Stimulated activated naive B cell treated with anti-CD40 and anti-IgM and Interleukin-4, amounts not matched to agents 10 μg/mL and 1 μg/mL and 100 μg/mL, for 72 hours (primary cell): ENCODE results near the gene DEPDC5.

Experiments used
- ATAC-seq, 2 donors: fragments of 150-1000 bp; cut with Tn5 transposase; replicated peaks; 2 replicates each; pipeline ENCODE4 v1.10.0; 2021; ENCODE audit warnings: moderate library complexity in 1 of 2
- DNase-seq: peaks from one replicate; pipeline ENCODE4 v3.0.0; 2021
- H3K27ac Mint-ChIP-seq: one replicate; pipeline ENCODE4 v1.8.0; 2022; ENCODE audit warnings: mild to moderate bottlenecking, mixed read lengths
- H3K27me3 Mint-ChIP-seq, 2 donors: one replicate each; pipeline ENCODE4 v1.8.0; 2022; ENCODE audit warnings: mixed read lengths in 2 of 2
- H3K36me3 Mint-ChIP-seq, 2 donors: one replicate each; pipeline ENCODE4 v1.8.0; 2022; ENCODE audit warnings: mixed read lengths in 2 of 2, mild to moderate bottlenecking in 1 of 2
- H3K4me1 Mint-ChIP-seq, 2 donors: one replicate each; pipeline ENCODE4 v1.8.0; 2022; ENCODE audit warnings: mixed read lengths in 2 of 2, mild to moderate bottlenecking in 1 of 2
- H3K4me3 Mint-ChIP-seq, 2 donors: one replicate each; pipeline ENCODE4 v1.8.0; 2022; ENCODE audit warnings: mild to moderate bottlenecking in 2 of 2, mixed read lengths in 2 of 2, moderate library complexity in 1 of 2
- H3K9me3 Mint-ChIP-seq, 2 donors: one replicate each; pipeline ENCODE4 v1.8.0; 2022; ENCODE audit warnings: mixed read lengths in 2 of 2, mild to moderate bottlenecking in 1 of 2

Gene DEPDC5

GRCh38 chr22:31911565-31912406, 158.0 kb downstream of the DEPDC5 start:
- H3K36me3 Mint-ChIP-seq: peaks cover 14 to 23% of the 10 kb centered on the region in 2 donors
- H3K9me3 Mint-ChIP-seq: no peaks in the 10 kb centered on the region
- peaks cover 4 to 5% of the 10 kb centered on the region in 2 donors for H3K4me1 Mint-ChIP-seq
- DNase-seq (no peak), ATAC-seq (no peak)
- no peak overlapping the region for H3K27ac Mint-ChIP-seq
- no peak overlapping the region for H3K4me3 Mint-ChIP-seq
- no peaks in the 10 kb centered on the region for H3K27me3 Mint-ChIP-seq

GRCh38 chr22:31912407-31912743, 158.6 kb downstream of the DEPDC5 start:
- no peak overlapping the region for H3K27ac Mint-ChIP-seq

GRCh38 chr22:31915586-31915985, 161.8 kb downstream of the DEPDC5 start:
- DNase-seq (no peak), ATAC-seq (no peak)
- H3K27me3 Mint-ChIP-seq: no peaks in the 10 kb centered on the region
- no peak overlapping the region for H3K4me3 Mint-ChIP-seq
- no peak overlapping the region for H3K27ac Mint-ChIP-seq
- H3K36me3 Mint-ChIP-seq: peaks cover 2 to 3% of the 10 kb centered on the region in 2 donors
- H3K9me3 Mint-ChIP-seq: no peaks in the 10 kb centered on the region
- H3K4me1 Mint-ChIP-seq: peaks cover 15 to 21% of the 10 kb centered on the region in 2 donors

More at GRCh38 chr22:31912407-31912743, 158.6 kb downstream of the DEPDC5 start:
- H3K4me3 Mint-ChIP-seq: no peak overlapping the region
- H3K36me3 Mint-ChIP-seq: peaks cover 13 to 20% of the 10 kb centered on the region in 2 donors
- DNase-seq (no peak), ATAC-seq (no peak)
- H3K27me3 Mint-ChIP-seq: no peaks in the 10 kb centered on the region
- H3K4me1 Mint-ChIP-seq: peaks cover 10 to 11% of the 10 kb centered on the region in 2 donors
- no peaks in the 10 kb centered on the region for H3K9me3 Mint-ChIP-seq

GRCh38 chr22:31917227-31917921, 163.6 kb downstream of the DEPDC5 start:
- H3K9me3 Mint-ChIP-seq: no peaks in the 10 kb centered on the region
- H3K36me3 Mint-ChIP-seq: peaks cover 2 to 3% of the 10 kb centered on the region in 2 donors
- peaks cover 16 to 22% of the 10 kb centered on the region in 2 donors for H3K4me1 Mint-ChIP-seq
- ATAC-seq: peak; percentile 88 to 90
- H3K27me3 Mint-ChIP-seq: no peaks in the 10 kb centered on the region
- H3K27ac Mint-ChIP-seq: peak overlapping the region; percentile 76
- DNase-seq: peak; percentile 27
- peak overlapping the region in 1 of 2 donors; percentile 19 for H3K4me3 Mint-ChIP-seq

GRCh38 chr22:31919730-31920129, 165.9 kb downstream of the DEPDC5 start:
- no peak overlapping the region for H3K27ac Mint-ChIP-seq
- H3K4me3 Mint-ChIP-seq: no peak overlapping the region
- DNase-seq (no peak), ATAC-seq (no peak)
- peaks cover 28 to 40% of the 10 kb centered on the region in 2 donors for H3K4me1 Mint-ChIP-seq
- peaks cover 0 to 5% of the 10 kb centered on the region in 2 donors for H3K27me3 Mint-ChIP-seq
- H3K9me3 Mint-ChIP-seq: no peaks in the 10 kb centered on the region
- H3K36me3 Mint-ChIP-seq: no peaks in the 10 kb centered on the region

- Mint-ChIP-seq H3K36me3 (no peaks in the 10 kb centered on the region), H3K27ac (no peak overlapping the region), H3K4me3 (no peak overlapping the region), H3K9me3 (no peaks in the 10 kb centered on the region), H3K27me3 (peaks cover 5 to 11% of the 10 kb centered on the region in 2 donors), H3K4me1 (peaks cover 28 to 40% of the 10 kb centered on the region in 2 donors)
- DNase-seq (no peak), ATAC-seq (no peak)
These were observed 166.5 kb downstream of the DEPDC5 start for GRCh38 chr22:31920306-31920705.

- Mint-ChIP-seq H3K9me3 (no peaks in the 10 kb centered on the region), H3K27me3 (peaks cover 11 to 19% of the 10 kb centered on the region in 2 donors), H3K4me3 (no peak overlapping the region), H3K4me1 (peaks cover 27 to 40% of the 10 kb centered on the region in 2 donors), H3K36me3 (no peaks in the 10 kb centered on the region), H3K27ac (peak overlapping the region; percentile 6)
- DNase-seq: no peak
- no peak for ATAC-seq
These were observed 167.3 kb downstream of the DEPDC5 start for GRCh38 chr22:31921106-31921505.

GRCh38 chr22:31922534-31922933, 168.7 kb downstream of the DEPDC5 start:
- Mint-ChIP-seq H3K4me1 (peaks cover 17 to 28% of the 10 kb centered on the region in 2 donors), H3K9me3 (no peaks in the 10 kb centered on the region), H3K27ac (no peak overlapping the region), H3K27me3 (peaks cover 11 to 19% of the 10 kb centered on the region in 2 donors), H3K36me3 (no peaks in the 10 kb centered on the region), H3K4me3 (no peak overlapping the region)
- DNase-seq (no peak), ATAC-seq (no peak)

GRCh38 chr22:31923136-31923535, 169.3 kb downstream of the DEPDC5 start:
- peaks cover 11 to 19% of the 10 kb centered on the region in 2 donors for H3K27me3 Mint-ChIP-seq
- H3K4me3 Mint-ChIP-seq: no peak overlapping the region
- ATAC-seq: peak; percentile 38 to 45
- no peak for DNase-seq
- H3K27ac Mint-ChIP-seq: no peak overlapping the region
- H3K4me1 Mint-ChIP-seq: peaks cover 14 to 22% of the 10 kb centered on the region in 2 donors
- H3K9me3 Mint-ChIP-seq: no peaks in the 10 kb centered on the region
- no peaks in the 10 kb centered on the region for H3K36me3 Mint-ChIP-seq

- Mint-ChIP-seq H3K36me3 (no peaks in the 10 kb centered on the region), H3K27ac (no peak overlapping the region), H3K4me3 (no peak overlapping the region), H3K27me3 (peaks cover 11 to 20% of the 10 kb centered on the region in 2 donors), H3K4me1 (peaks cover 14 to 18% of the 10 kb centered on the region in 2 donors), H3K9me3 (no peaks in the 10 kb centered on the region)
- DNase-seq (no peak), ATAC-seq (no peak)
These were observed 169.9 kb downstream of the DEPDC5 start for GRCh38 chr22:31923747-31924146.

GRCh38 chr22:31925056-31925455, 171.2 kb downstream of the DEPDC5 start:
- DNase-seq (no peak), ATAC-seq (no peak)
- Mint-ChIP-seq H3K27ac (no peak overlapping the region), H3K27me3 (peaks cover 16 to 25% of the 10 kb centered on the region in 2 donors), H3K4me1 (peaks cover 14 to 18% of the 10 kb centered on the region in 2 donors), H3K4me3 (no peak overlapping the region), H3K36me3 (no peaks in the 10 kb centered on the region), H3K9me3 (no peaks in the 10 kb centered on the region)

GRCh38 chr22:31926024-31926423, 172.2 kb downstream of the DEPDC5 start:
- no peak for ATAC-seq
- Mint-ChIP-seq H3K27ac (no peak overlapping the region), H3K4me3 (no peak overlapping the region)

GRCh38 chr22:31926969-31927368, 173.2 kb downstream of the DEPDC5 start:
- no peak overlapping the region for H3K27ac Mint-ChIP-seq
- H3K4me3 Mint-ChIP-seq: no peak overlapping the region
- H3K27me3 Mint-ChIP-seq: peaks cover 16 to 25% of the 10 kb centered on the region in 2 donors
- no peak for DNase-seq
- H3K36me3 Mint-ChIP-seq: no peaks in the 10 kb centered on the region
- no peaks in the 10 kb centered on the region for H3K9me3 Mint-ChIP-seq
- no peak for ATAC-seq
- H3K4me1 Mint-ChIP-seq: peaks cover 14 to 18% of the 10 kb centered on the region in 2 donors

More at GRCh38 chr22:31926024-31926423, 172.2 kb downstream of the DEPDC5 start:
- no peak for DNase-seq
- Mint-ChIP-seq H3K36me3 (no peaks in the 10 kb centered on the region), H3K4me1 (peaks cover 14 to 18% of the 10 kb centered on the region in 2 donors), H3K27me3 (peaks cover 16 to 25% of the 10 kb centered on the region in 2 donors), H3K9me3 (no peaks in the 10 kb centered on the region)

- Mint-ChIP-seq H3K4me1 (peaks cover 12 to 15% of the 10 kb centered on the region in 2 donors), H3K27ac (no peak overlapping the region), H3K36me3 (no peaks in the 10 kb centered on the region), H3K27me3 (peaks cover 16 to 25% of the 10 kb centered on the region in 2 donors), H3K4me3 (no peak overlapping the region), H3K9me3 (no peaks in the 10 kb centered on the region)
- ATAC-seq: no peak
- no peak for DNase-seq
These were observed 173.7 kb downstream of the DEPDC5 start for GRCh38 chr22:31927562-31927961.
